ENCODE measurements around the gene NOC4L. TPM values are rescaled to one million over a fixed set of nuclear protein-coding genes. Genes with fewer than 3 reads are reported as not detected.

The NOC4L gene
- total RNA-seq, 1 experiment from 2014 or later: 36.5 TPM

- Histone ChIP-seq H2BK5ac (ENCODE audit: insufficient read length, low read length) (no peak overlapping the region), H3K14ac (ENCODE audit: insufficient read depth, low read length) (no peak overlapping the region), H2BK15ac (ENCODE audit: low read depth, low read length) (no peak overlapping the region), H3K79me2 (ENCODE audit: insufficient read depth, low read length) (no peaks in the 10 kb centered on the region), H3K9me3 (ENCODE audit: control insufficient read depth, low read depth, low read length) (peaks cover 19% of the 10 kb centered on the region), H4K8ac (replicated peaks; ENCODE audit: insufficient read length, low read depth, low read length) (no peak overlapping the region), H4K20me1 (ENCODE audit: control insufficient read depth, insufficient read depth, insufficient read length) (no peaks in the 10 kb centered on the region), H2BK20ac (ENCODE audit: low read depth, low read length, poor library complexity, severe bottlenecking) (no peak overlapping the region), H3T11ph (ENCODE audit: low read length) (no peak overlapping the region), H3K23ac (ENCODE audit: insufficient read length, low read depth, low read length) (no peak overlapping the region), H3K23me2 (ENCODE audit: insufficient read length, low read depth, low read length, poor library complexity, severe bottlenecking) (no peaks in the 10 kb centered on the region), H3K9ac (ENCODE audit: extremely low read depth, insufficient read length, low read length) (no peak overlapping the region), H3K18ac (ENCODE audit: insufficient read length, low read depth, low read length) (no peak overlapping the region), H4K5ac (ENCODE audit: insufficient read length, low read depth, low read length) (no peak overlapping the region), H4K91ac (ENCODE audit: insufficient read length, low read depth, low read length) (no peak overlapping the region), H3K27me3 (ENCODE audit: insufficient read depth, low read length) (no peaks in the 10 kb centered on the region), H2BK120ac (ENCODE audit: low read depth, low read length, poor library complexity, severe bottlenecking) (no peak overlapping the region), H3K4me1 (ENCODE audit: insufficient read depth, low read length) (no peaks in the 10 kb centered on the region), H3K56ac (ENCODE audit: insufficient read length, low read depth, low read length) (no peak overlapping the region), H3K4ac (ENCODE audit: low read depth, low read length) (no peak overlapping the region), H2BK12ac (ENCODE audit: insufficient read length, low read depth, low read length) (no peak overlapping the region), H2AFZ (ENCODE audit: low read length) (no peak overlapping the region), H3K79me1 (ENCODE audit: insufficient read depth, low read depth, low read length, poor library complexity, severe bottlenecking) (no peaks in the 10 kb centered on the region), H3K27ac (ENCODE audit: insufficient read length, low read depth, low read length) (no peak overlapping the region), H2AK5ac (ENCODE audit: insufficient read length, low read length) (no peak overlapping the region), H3K4me2 (ENCODE audit: insufficient read depth, insufficient read length, low read length) (no peak overlapping the region)
- no peak overlapping the region for H3K27ac Mint-ChIP-seq
- H3K9me3 Mint-ChIP-seq: peaks cover 19 to 25% of the 10 kb centered on the region in 2 experiments
- DNase-seq: no peak
- WGBS (ENCODE audit: extremely low coverage, insufficient read length, low lambda C conversion rate): no CpG with 5 or more reads among the region's 12 CpGs
- no peak overlapping the region for H3K4me3 Mint-ChIP-seq
- no peak for TF ChIP-seq CTCF (conservative IDR thresholded peaks at IDR 0.05)
- peaks cover 52 to 69% (median 64%) of the 10 kb centered on the region in 3 experiments for H3K36me3 Mint-ChIP-seq (ENCODE audit: insufficient read depth in 1 of 3, low read depth in 3 of 3)
- H3K27me3 Mint-ChIP-seq (ENCODE audit: low read depth): peaks cover 6% of the 10 kb centered on the region
- no peaks in the 10 kb centered on the region for H3K4me1 Mint-ChIP-seq
Measured at GRCh38 chr12:132123970-132124765, 20.1 kb upstream of the NOC4L start.
